Cerebellar nuclear complex (tissue), 1 donor: Measurements from ENCODE around the gene IMPG2.

Experiments
- DNase-seq, 2 experiments: peaks; one replicate each; lab custom pipeline; 2025; lab: John Stamatoyannopoulos, UW

IMPG2 gene

GRCh38 chr3:101240719-101241399, 79.5 kb downstream of the IMPG2 start:
- no peak for DNase-seq

DNA sequence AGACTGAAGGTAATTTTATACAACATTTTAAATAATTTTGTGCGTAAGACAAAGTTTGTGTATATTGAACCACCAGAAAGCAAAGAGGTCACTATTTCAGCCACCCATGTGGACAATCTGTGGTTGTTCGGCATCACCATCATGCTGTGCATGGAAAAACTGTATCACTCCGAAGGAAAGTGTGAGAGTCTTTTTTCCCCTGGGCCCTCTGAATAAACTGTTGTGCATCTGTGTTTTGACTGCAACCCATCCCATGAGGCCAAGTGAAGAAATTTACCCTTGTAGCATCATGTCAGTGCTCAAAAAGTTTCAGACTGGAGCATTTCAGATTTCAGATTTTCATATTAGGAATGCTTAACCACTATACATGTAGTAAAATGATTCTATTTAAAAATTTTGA, 85.3 kb downstream of the IMPG2 start:
- DNase-seq = no peak

- DNase-seq = no peak
Observed at GRCh38 chr3:101230618-101231017, 89.8 kb downstream of the IMPG2 start.

- no peak for DNase-seq
Observed at GRCh38 chr3:101229681-101230080, 90.7 kb downstream of the IMPG2 start.

DNA sequence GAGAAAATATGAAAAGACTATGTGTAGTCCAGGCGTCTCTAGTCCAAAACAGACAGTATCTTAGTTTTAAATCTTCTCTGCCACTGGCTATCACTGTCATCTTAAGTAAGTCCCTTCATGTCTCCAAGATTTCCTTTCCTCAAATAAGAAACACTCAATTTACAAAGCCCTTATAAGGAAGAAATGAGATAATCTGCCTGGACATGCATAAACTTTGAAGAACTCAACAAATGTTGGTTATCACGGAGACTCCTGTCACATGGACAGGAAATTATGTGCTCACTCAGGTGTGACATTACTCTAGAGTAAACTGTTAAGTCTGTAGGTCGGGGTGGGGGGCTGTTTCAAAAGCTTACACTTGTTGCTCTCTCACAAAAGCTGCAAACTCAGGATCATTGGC, 91.9 kb downstream of the IMPG2 start:
- no peak for DNase-seq

DNA sequence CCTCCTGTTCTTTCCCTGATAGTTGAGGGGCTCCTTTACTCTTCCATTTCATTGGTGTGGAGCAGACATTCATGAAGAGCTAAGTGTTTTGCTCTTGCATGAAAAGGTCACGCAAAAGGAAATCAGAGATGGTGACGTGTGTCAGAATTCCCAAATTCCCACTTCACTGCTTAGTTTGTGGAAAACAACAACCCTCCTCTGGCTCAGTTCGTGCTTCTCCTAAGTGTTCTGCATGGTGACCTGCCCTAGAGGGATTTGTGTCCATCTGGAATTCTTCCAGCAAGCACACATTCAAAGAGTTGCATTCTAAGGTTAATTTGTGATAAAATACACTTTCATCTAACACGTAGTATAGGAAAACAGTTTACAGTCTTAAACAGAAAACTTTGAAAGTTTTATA, 95.6 kb downstream of the IMPG2 start:
- no peak for DNase-seq

- no peak for DNase-seq
Observed at GRCh38 chr3:101223016-101223415, 97.4 kb downstream of the IMPG2 start.

DNA sequence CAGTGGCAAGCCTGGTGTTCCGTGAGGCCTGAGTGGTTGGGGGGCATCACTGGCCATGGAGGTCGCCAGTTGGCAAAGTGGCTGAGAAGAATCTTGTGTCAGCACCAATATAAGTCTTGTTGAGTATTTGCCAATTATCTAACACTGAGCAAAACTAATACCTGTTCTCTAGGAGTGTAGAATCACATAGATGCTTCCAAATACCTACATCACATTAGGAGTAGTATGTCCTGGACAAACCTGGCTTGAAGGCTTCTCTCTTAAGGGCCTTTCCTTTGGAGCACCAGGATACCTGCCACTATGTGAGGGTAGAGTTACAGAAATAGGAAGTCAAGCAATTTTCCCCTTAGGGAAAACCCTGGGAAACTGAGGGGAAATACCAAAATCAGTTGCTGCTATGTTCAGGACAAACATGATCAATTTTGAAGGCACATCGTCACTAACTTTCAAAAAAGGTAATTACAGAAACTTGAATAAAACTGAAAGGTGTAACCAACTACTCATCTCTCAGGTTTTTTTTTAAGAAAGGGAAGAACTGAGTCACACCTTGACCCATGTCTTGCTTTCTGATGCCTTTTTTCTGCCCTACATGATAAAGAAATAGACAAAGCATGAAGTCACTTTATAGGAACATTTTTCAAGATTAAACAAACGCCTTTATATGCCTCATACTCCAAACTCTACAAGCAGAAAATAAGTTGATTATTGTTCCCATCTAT, 100.4 kb downstream of the IMPG2 start:
- no peak for DNase-seq

DNA sequence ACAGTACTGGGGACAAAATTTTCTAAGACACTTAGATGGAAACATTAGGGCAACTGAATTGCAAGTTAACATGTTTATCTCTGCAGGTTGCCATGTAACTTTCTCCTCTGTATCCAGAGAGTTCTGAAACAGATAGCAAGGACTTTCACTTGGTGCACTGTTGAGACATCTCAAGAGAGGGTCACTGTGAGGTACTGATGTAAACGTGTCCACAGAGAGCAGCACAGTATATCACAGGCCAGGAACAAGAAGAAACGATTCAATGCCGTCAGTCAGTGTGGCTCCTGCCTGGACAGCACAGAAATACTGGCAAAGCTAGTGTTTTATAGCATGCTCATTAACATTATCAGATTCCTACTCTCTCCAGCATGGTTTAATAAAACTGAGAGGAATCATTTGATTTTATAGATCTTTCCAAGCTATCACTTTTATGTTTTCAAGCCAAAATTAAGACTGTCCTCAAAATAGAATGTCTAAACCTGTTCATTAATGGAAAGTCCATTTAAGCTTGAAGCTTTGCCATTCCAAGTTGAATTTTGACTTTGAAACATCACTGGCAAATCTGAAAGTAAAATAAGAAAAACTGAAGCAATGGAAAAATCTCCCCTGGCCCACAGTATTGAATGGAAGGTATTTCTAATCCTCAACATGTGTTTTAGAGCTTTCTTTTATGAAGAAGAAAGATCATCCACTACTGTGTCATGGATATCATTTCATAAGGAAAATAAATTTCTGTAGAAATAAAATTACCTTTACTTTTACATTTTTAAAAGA, 102.7 kb downstream of the IMPG2 start:
- no peak for DNase-seq

- no peak for DNase-seq
Observed at GRCh38 chr3:101216710-101217465, 103.5 kb downstream of the IMPG2 start.

DNA sequence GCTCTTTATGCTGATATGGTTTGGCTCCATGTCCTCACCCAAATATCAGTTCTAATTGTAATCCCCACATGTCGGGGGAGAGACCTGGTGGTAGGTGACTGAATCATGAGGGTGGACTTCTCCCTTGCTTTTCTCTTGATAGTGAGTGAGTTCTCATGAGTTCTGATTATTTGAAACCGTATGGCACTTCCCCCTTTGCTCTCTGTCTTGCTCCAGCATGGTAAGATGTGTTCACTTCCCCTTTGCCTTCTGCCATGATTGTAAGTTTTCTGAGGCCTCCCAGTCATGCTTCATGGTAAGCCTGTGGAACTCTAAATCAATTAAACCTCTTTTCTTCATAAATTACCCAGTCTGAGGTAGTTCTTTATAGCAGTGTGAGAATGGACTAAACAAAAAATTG, 107.6 kb downstream of the IMPG2 start:
- DNase-seq = no peak

GRCh38 chr3:101204246-101204645, 116.1 kb downstream of the IMPG2 start:
- no peak for DNase-seq

GRCh38 chr3:101203411-101203810, 117.0 kb downstream of the IMPG2 start:
- no peak for DNase-seq

DNA sequence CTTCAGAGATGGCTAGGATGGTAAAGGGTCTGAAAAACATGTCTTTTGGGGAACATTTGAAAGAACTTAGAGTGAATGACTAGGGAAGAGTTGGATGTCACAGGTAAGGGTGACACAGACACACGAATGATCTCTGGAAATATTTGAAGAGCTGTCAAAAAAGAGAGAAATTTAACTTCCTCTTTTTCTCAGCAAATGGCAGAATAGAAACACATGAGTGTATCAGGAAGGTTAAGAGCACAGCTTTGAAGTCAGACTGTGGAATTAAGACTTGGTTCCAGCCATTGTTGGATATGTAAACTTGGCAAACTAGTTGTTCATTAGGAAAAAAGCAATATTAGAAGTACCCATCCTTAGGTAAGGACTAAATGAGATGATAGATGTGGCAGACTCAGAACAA, 117.7 kb downstream of the IMPG2 start:
- no peak for DNase-seq

- no peak for DNase-seq
Observed at GRCh38 chr3:101200461-101200860, 119.9 kb downstream of the IMPG2 start.

- no peak for DNase-seq
Observed at GRCh38 chr3:101195951-101196713, 124.2 kb downstream of the IMPG2 start.

DNA sequence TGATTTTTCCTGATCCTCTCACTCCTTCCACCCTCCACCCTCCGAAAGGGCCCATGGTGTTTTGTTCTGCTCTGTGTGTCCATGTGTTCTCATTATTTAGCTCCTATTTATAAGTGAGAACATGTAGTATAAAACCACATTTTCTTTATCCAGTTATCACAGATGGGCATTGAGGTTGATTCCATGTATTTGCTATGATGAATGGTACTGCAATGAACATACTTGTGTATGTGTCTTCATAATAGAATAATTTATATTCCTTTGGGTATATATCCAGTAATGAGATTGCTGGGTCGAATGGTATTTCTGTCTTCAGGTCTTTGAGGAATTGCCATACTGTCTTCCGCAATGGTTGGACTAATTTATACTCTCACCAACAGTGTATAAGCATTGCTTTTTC, 126.0 kb downstream of the IMPG2 start:
- no peak for DNase-seq

GRCh38 chr3:101193957-101194356, 126.4 kb downstream of the IMPG2 start:
- DNase-seq = no peak

GRCh38 chr3:101189796-101190195, 130.6 kb downstream of the IMPG2 start:
- DNase-seq = no peak

DNA sequence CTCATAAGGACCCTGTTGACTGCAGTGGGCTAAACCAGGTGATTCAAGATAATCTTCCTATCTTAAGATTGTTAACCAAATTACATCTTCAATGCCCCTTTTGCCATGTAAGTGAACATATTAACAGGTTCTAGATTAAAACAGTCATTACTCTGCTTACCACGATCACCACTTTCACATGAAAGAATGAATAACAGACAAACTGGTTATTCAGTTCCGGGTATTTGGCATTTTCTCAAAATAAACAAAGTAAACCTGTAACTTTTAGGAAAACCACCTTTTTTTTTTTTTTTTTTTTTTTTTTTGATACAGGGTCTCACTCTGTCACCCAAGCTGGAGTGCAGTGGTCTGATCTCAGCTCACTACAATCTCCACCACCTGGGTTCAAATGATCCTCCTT, 131.2 kb downstream of the IMPG2 start:
- DNase-seq = no peak

DNA sequence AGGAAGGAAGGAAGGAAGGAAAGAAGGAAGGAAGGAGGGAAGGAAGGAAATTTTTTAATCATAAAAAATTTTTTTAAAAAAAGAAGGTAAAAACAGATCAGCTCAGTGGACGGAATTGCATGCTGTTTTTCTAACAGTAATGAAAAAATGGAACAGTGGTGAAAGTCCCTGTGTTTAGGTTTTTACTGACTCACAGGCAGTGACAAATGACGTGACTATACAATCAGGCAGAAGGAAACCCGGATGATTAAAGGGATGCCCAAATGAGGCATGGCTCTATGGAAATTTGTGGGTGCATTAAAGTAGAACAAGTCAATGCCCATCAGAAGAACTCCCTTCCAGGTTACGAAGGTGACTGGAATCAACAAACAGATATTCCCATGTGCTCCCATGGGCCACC, 135.0 kb downstream of the IMPG2 start:
- no peak for DNase-seq

DNA sequence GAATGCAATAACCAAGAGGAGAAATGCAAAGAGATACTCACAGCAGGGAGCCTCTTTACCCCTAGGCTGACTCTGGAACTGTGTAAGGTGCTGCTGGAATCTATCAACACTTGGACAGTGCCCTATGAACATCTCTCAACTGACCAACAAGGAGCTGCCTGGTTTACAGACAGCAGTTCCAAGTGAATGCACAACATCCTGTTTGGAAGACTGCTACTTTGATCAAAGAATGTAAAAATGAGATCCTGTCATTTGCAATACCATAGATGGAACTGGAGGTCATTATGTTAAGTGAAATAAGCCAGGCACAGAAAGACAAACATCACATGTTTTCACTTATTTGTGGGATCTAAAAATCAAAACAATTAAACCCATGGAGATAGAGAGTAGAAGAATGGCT, 136.3 kb downstream of the IMPG2 start:
- no peak for DNase-seq
